Heart left ventricle (tissue), 16 donors: ENCODE data around the gene STX8. TPM values are rescaled to one million over a fixed set of nuclear protein-coding genes. Genes with fewer than 3 reads are reported as not detected.

ENCODE experiments used
- ATAC-seq, 4 donors: fragments of 200-7000 bp; cut with Tn5 transposase; one replicate each; pipeline ENCODE4 v1.9.1; 2020 to 2022; ENCODE audit warnings: moderate library complexity in 4 of 4, mild to moderate bottlenecking in 3 of 4, moderate number of reproducible peaks in 1 of 4
- DNase-seq, 5 donors: peaks; one replicate each; pipeline ENCODE4 v3.0.0-alpha.2; 2020
- H3K27ac ChIP-seq, 12 donors: fragments of 200-600 bp; sonication (generic) in 4 of 12; one replicate each; pipeline versions ENCODE4 v1.5.0 to v1.8.0; 2016 to 2022; ENCODE audit warnings: mild to moderate bottlenecking in 2 of 12
- H3K27me3 ChIP-seq, 9 donors: fragments of 200-600 bp; sonication (generic) in 2 of 9; one replicate each; pipeline versions ENCODE4 v1.5.1 to v1.8.0; 2016 to 2022; ENCODE audit warnings: mild to moderate bottlenecking in 3 of 9
- H3K36me3 ChIP-seq, 9 donors: fragments of 200-600 bp; sonication (generic) in 2 of 9; one replicate each; pipeline versions ENCODE4 v1.5.0 to v1.8.0; 2018 to 2022; ENCODE audit warnings: mild to moderate bottlenecking in 2 of 9
- H3K4me1 ChIP-seq, 12 donors: fragments of 200-600 bp; sonication (generic) in 4 of 12; one replicate each; pipeline versions ENCODE4 v1.5.0 to v1.8.0; 2016 to 2022; ENCODE audit warnings: mild to moderate bottlenecking in 3 of 12
- H3K4me3 ChIP-seq, 12 donors: fragments of 200-600 bp; sonication (generic) in 4 of 12; one replicate each; pipeline versions ENCODE4 v1.5.0 to v1.8.0; 2017 to 2022; ENCODE audit warnings: mild to moderate bottlenecking in 9 of 12, moderate library complexity in 4 of 12
- H3K9me3 ChIP-seq, 12 donors: fragments of 200-600 bp; sonication (generic) in 4 of 12; one replicate each; pipeline versions ENCODE4 v1.5.0 to v1.8.0; 2016 to 2022; ENCODE audit warnings: mild to moderate bottlenecking in 1 of 12
- CTCF ChIP-seq, 12 donors: fragments of 200-600 bp; sonication (generic) in 4 of 12; IDR thresholded peaks; one replicate each; pipeline versions ENCODE4 v1.5.0 to v1.8.0; 2018 to 2022; ENCODE audit warnings: antibody characterized with exemption in 12 of 12, mild to moderate bottlenecking in 5 of 12
- POLR2A ChIP-seq, 2 donors: fragments of 450-650 bp; IDR thresholded peaks; one replicate each; pipeline ENCODE4 v1.6.1; 2017; ENCODE audit warnings: antibody characterized with exemption in 2 of 2, mild to moderate bottlenecking in 2 of 2, moderate library complexity in 2 of 2
- WGBS, 4 donors: extraction: QIAGEN DNeasy Blood & Tissue Kit in 2 of 4; methylation state at CpG; one replicate each; pipeline versions ENCODE4 v1.1.5 to v1.1.7; 2013 to 2018; 5-methylcytosine and 5-hydroxymethylcytosine counted together
- intact Hi-C, 10 donors: fragments of 100-400 bp; cut with DNase I; formaldehyde crosslinking; loops; one replicate each; pipeline versions ENCODE4 v1.11.1 to v1.14.2; 2022
- polyA plus RNA-seq, 2 donors: library from polyadenylated mRNA; stranded (reverse); fragments of 200-250 nt; gene quantifications; one replicate each; pipeline ENCODE4 v1.2.3, GENCODE V29; 2013
- total RNA-seq, 9 donors: library from RNA; depleted of rRNA in 2 of 9; stranded (reverse); fragments of >200 nt in 2 of 9; fragmentation: NEBNext Ultra II Directional in 3 of 9; extraction: Animal tissue kit (Norgen Biotek cat#: 25700) in 3 of 9; gene quantifications; one replicate each; pipeline versions ENCODE4 v1.1.0 to v1.2.4, GENCODE V29; 2016 to 2023
- donor health status: ischemic (EF 13 %, LVEDD 7.1; RV severe dilation, severe dysfunction).
- donor health status: healthy with polysubstance abuse.
- donor health status: DM: no; HTN: yes; CAD: no.
- donor health status: DM: no; HTN: no; CAD: no.
- donor health status: ischemic (EF 25% LVEDD 6.9; RV normal size, moderate dysfunction).
- donor health status: ischemic (EF 25% LVEDD 5.7; RV mildly dilated, moderate dysfunction).
- donor health status: healthy.
- donor health status: DM: yes; HTN: yes; CAD: no.
- donor health status: ischemic (EF 35%, LVEDD 5.7; RV mildly dilated, moderate dysfunction).
- donor health status: nonischemic (EF 11% LVEDD 7.7; RV severe dilation, severe dysfunction).
- donor health status: DM: yes; HTN: yes; CAD: no.
- donor health status: PGD.
- donor health status: ischemic (EF 29% LVEDD 5.4; RV normal size, mild dysfunction).
- donor health status: nonischemic (EF 23%, LVEDD 6.1; RV moderate dilation, normal function).

Gene STX8
- total and polyA plus RNA-seq, 11 donors: 43.2 to 86.0 (median 62.3) TPM

- H3K27ac ChIP-seq: no peak overlapping the region
- peaks cover 0 to 3% (median 0%) of the 10 kb centered on the region in 12 donors for H3K9me3 ChIP-seq
- ATAC-seq: no peak
- TF ChIP-seq POLR2A (IDR thresholded peaks at IDR 0.05): no peak
- intact Hi-C loops: no loop called here
- no peaks in the 10 kb centered on the region for H3K36me3 ChIP-seq
- H3K27me3 ChIP-seq: no peaks in the 10 kb centered on the region
- H3K4me1 ChIP-seq: peaks cover 10 to 38% (median 30%) of the 10 kb centered on the region in 12 donors
- peak in 2 of 5 donors; percentile 22 to 23 for DNase-seq
- 91 to 100% (median 93%) methylated on average over 6 to 13 of the region's 13 CpGs for WGBS, 4 donors
- no peak overlapping the region for H3K4me3 ChIP-seq
Observed at GRCh38 chr17:9237661-9238301, 337.8 kb downstream of the STX8 start.

GRCh38 chr17:9237053-9237410 lies 338.6 kb downstream of the STX8 start:
- peak in 1 of 5 donors; percentile 0 for DNase-seq
- TF ChIP-seq CTCF (IDR thresholded peaks at IDR 0.05): no peak
- no peak for TF ChIP-seq POLR2A (IDR thresholded peaks at IDR 0.05)
- H3K4me1 ChIP-seq: peaks cover 8 to 31% (median 27%) of the 10 kb centered on the region in 12 donors
- H3K27ac ChIP-seq: no peak overlapping the region
- intact Hi-C loops: no loop called here
- peaks cover 0 to 3% (median 0%) of the 10 kb centered on the region in 12 donors for H3K9me3 ChIP-seq
- H3K4me3 ChIP-seq: no peak overlapping the region
- H3K36me3 ChIP-seq: no peaks in the 10 kb centered on the region
- no peaks in the 10 kb centered on the region for H3K27me3 ChIP-seq
- no peak for ATAC-seq
- WGBS, 4 donors: 96 to 100% (median 97%) methylated on average over 3 of the region's 3 CpGs

- DNase-seq: peak in 2 of 5 donors; percentile 22 to 29
- H3K36me3 ChIP-seq: no peaks in the 10 kb centered on the region
- H3K27ac ChIP-seq: no peak overlapping the region
- 72 to 94% (median 90%) methylated on average over 4 to 7 of the region's 7 CpGs for WGBS, 4 donors
- intact Hi-C loops: no loop called here
- no peak for ATAC-seq
- no peaks in the 10 kb centered on the region for H3K27me3 ChIP-seq
- no peak overlapping the region for H3K4me3 ChIP-seq
- H3K4me1 ChIP-seq: peaks cover 8 to 25% (median 21%) of the 10 kb centered on the region in 12 donors
- TF ChIP-seq CTCF (IDR thresholded peaks at IDR 0.05): no peak
- no peak for TF ChIP-seq POLR2A (IDR thresholded peaks at IDR 0.05)
- H3K9me3 ChIP-seq: peaks cover 0 to 3% (median 0%) of the 10 kb centered on the region in 12 donors
Observed at GRCh38 chr17:9236286-9237052, 339.2 kb downstream of the STX8 start.

- no peak for DNase-seq
- WGBS, 4 donors: 84 to 94% (median 88%) methylated on average over 4 of the region's 4 CpGs
- H3K36me3 ChIP-seq: no peaks in the 10 kb centered on the region
- no peak for ATAC-seq
- no peak overlapping the region for H3K4me3 ChIP-seq
- TF ChIP-seq POLR2A (IDR thresholded peaks at IDR 0.05): no peak
- no peak for TF ChIP-seq CTCF (IDR thresholded peaks at IDR 0.05)
- intact Hi-C loops: no loop called here
- no peak overlapping the region for H3K27ac ChIP-seq
- peaks cover under 1 to 16% (median 11%) of the 10 kb centered on the region in 12 donors for H3K4me1 ChIP-seq
- H3K9me3 ChIP-seq: peaks cover 0 to 3% (median 0%) of the 10 kb centered on the region in 12 donors
- H3K27me3 ChIP-seq: no peaks in the 10 kb centered on the region
Observed at GRCh38 chr17:9235346-9235745, 340.3 kb downstream of the STX8 start.
